SH-SY5Y (cell line): ENCODE measurements around the gene GPR39.

Experiments used
- GATA2 ChIP-seq: IDR thresholded peaks from 2 replicates; pipeline ENCODE4 v1.6.1; 2011; ENCODE audit warnings: mild to moderate bottlenecking, low read depth, low read length
- GATA3 ChIP-seq: IDR thresholded peaks from 2 replicates; pipeline ENCODE4 v1.6.1; 2011; ENCODE audit warnings: low read depth, mild to moderate bottlenecking, low read length, moderate library complexity

- TF ChIP-seq GATA2, result no peak
- no peak for TF ChIP-seq GATA3
These were observed 14.3 kb downstream of the GPR39 start for GRCh38 chr2:132430895-132431294.
